ENCODE data around the gene SMARCB1.

- no peak for TF ChIP-seq CTCF (IDR thresholded peaks at IDR 0.05; ENCODE audit: low read length)
- no peak for TF ChIP-seq EZH2 (optimal IDR thresholded peaks at IDR 0.05; ENCODE audit: low read depth, low read length)
Measured at GRCh38 chr22:23832226-23833016, 45.7 kb downstream of the SMARCB1 start.
